Measurements from ENCODE around the gene SCUBE1.

SCUBE1 gene

DNA sequence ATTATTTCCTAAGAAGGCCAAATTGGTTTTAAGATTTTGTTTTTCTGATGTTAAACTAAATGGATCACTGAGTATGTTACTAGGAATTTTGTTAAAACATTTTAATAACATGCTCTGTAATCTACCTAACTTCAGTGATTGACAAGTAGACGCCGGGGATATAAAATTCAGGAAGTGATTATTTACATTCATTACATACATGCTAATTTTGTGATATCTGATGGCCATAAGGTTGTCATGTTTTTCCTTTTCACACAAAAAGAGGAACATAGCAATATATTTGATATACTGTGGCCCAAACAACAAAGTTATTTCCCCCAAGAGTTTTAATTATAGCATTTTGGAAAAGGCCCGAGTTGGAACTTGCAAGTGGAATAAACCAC, 12.1 kb downstream of the SCUBE1 start:
- TF ChIP-seq TCF4 (CRISPR knock-in tag; IDR thresholded peaks at IDR 0.05; ENCODE audit: borderline replicate concordance) (no peak), TOX (CRISPR knock-in tag; IDR thresholded peaks at IDR 0.05; ENCODE audit: borderline replicate concordance) (no peak), ZNF8 (CRISPR knock-in tag; IDR thresholded peaks at IDR 0.05) (no peak), ZC3H10 (CRISPR knock-in tag; IDR thresholded peaks at IDR 0.05) (no peak), SNAI2 (CRISPR knock-in tag; IDR thresholded peaks at IDR 0.05) (no peak), ZNF565 (CRISPR knock-in tag; conservative IDR thresholded peaks at IDR 0.05; ENCODE audit: low read depth) (no peak), CSDC2 (CRISPR knock-in tag; IDR thresholded peaks at IDR 0.05) (no peak), ZFP3 (CRISPR knock-in tag; IDR thresholded peaks at IDR 0.05) (no peak), RARB (CRISPR knock-in tag; IDR thresholded peaks at IDR 0.05) (no peak)
- TF ChIP-seq, protein P1, sequence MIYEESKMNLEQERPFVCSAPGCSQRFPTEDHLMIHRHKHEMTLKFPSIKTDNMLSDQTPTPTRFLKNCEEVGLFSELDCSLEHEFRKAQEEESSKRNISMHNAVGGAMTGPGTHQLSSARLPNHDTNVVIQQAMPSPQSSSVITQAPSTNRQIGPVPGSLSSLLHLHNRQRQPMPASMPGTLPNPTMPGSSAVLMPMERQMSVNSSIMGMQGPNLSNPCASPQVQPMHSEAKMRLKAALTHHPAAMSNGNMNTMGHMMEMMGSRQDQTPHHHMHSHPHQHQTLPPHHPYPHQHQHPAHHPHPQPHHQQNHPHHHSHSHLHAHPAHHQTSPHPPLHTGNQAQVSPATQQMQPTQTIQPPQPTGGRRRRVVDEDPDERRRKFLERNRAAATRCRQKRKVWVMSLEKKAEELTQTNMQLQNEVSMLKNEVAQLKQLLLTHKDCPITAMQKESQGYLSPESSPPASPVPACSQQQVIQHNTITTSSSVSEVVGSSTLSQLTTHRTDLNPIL (CRISPR knock-in tag; IDR thresholded peaks at IDR 0.05; ENCODE audit: low read depth) = no peak
- TF ChIP-seq, protein P2, sequence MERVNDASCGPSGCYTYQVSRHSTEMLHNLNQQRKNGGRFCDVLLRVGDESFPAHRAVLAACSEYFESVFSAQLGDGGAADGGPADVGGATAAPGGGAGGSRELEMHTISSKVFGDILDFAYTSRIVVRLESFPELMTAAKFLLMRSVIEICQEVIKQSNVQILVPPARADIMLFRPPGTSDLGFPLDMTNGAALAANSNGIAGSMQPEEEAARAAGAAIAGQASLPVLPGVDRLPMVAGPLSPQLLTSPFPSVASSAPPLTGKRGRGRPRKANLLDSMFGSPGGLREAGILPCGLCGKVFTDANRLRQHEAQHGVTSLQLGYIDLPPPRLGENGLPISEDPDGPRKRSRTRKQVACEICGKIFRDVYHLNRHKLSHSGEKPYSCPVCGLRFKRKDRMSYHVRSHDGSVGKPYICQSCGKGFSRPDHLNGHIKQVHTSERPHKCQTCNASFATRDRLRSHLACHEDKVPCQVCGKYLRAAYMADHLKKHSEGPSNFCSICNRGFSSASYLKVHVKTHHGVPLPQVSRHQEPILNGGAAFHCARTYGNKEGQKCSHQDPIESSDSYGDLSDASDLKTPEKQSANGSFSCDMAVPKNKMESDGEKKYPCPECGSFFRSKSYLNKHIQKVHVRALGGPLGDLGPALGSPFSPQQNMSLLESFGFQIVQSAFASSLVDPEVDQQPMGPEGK (CRISPR knock-in tag; IDR thresholded peaks at IDR 0.05; ENCODE audit: borderline replicate concordance) = no peak
- TF ChIP-seq, protein P3, sequence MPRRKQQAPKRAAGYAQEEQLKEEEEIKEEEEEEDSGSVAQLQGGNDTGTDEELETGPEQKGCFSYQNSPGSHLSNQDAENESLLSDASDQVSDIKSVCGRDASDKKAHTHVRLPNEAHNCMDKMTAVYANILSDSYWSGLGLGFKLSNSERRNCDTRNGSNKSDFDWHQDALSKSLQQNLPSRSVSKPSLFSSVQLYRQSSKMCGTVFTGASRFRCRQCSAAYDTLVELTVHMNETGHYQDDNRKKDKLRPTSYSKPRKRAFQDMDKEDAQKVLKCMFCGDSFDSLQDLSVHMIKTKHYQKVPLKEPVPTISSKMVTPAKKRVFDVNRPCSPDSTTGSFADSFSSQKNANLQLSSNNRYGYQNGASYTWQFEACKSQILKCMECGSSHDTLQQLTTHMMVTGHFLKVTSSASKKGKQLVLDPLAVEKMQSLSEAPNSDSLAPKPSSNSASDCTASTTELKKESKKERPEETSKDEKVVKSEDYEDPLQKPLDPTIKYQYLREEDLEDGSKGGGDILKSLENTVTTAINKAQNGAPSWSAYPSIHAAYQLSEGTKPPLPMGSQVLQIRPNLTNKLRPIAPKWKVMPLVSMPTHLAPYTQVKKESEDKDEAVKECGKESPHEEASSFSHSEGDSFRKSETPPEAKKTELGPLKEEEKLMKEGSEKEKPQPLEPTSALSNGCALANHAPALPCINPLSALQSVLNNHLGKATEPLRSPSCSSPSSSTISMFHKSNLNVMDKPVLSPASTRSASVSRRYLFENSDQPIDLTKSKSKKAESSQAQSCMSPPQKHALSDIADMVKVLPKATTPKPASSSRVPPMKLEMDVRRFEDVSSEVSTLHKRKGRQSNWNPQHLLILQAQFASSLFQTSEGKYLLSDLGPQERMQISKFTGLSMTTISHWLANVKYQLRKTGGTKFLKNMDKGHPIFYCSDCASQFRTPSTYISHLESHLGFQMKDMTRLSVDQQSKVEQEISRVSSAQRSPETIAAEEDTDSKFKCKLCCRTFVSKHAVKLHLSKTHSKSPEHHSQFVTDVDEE (CRISPR knock-in tag; IDR thresholded peaks at IDR 0.05) = no peak
- TF ChIP-seq, protein P4, sequence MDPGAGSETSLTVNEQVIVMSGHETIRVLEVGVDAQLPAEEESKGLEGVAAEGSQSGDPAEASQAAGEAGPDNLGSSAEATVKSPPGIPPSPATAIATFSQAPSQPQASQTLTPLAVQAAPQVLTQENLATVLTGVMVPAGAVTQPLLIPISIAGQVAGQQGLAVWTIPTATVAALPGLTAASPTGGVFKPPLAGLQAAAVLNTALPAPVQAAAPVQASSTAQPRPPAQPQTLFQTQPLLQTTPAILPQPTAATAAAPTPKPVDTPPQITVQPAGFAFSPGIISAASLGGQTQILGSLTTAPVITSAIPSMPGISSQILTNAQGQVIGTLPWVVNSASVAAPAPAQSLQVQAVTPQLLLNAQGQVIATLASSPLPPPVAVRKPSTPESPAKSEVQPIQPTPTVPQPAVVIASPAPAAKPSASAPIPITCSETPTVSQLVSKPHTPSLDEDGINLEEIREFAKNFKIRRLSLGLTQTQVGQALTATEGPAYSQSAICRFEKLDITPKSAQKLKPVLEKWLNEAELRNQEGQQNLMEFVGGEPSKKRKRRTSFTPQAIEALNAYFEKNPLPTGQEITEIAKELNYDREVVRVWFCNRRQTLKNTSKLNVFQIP (CRISPR knock-in tag; IDR thresholded peaks at IDR 0.05; ENCODE audit: borderline replicate concordance, low read depth) = no peak
- no peak for ATAC-seq

DNA sequence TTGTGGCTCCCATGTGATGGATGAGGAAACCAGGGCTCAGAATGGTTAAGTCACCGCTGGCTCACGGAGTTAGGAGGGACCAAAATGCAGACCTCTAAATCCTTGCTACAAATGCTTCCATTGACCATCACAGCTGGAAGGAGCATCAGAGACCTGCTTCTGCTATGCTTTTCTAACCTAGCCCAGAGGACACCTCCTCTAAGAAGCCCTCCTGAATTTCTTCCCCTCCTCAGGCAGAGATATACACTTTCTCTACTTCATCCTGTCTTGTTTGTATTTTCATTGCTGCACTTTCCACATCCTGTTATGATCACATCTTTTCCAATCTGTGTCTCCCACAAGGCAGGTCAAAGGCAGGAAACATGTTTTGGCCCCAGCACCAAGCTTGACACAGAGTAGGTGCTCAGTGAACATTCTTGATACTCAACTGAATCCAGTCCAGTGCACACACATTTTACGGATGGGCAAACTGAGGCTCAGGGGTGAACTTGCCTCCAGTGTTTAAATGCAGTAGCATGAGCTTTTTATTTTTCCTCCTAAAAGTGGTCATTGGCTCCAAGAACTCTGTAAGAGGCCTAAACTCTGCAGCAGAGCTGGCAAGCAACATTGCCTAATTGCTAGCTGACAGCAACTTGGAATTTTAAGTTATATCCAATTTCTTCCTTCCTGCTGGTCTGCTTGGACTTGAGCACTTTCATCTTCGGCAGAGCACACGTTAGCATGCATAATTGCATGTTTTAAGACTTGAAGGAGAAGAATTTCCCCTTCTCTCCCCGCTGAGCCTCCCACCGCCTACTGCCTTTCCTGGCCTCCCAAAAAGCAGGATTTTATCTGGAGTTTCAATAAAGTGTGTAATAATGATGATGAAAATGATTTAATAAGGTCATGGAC, 12.7 kb downstream of the SCUBE1 start:
- ATAC-seq = no peak
- no peak for TF ChIP-seq ZNF565 (CRISPR knock-in tag; conservative IDR thresholded peaks at IDR 0.05; ENCODE audit: low read depth)
- no peak for TF ChIP-seq ZC3H10 (CRISPR knock-in tag; IDR thresholded peaks at IDR 0.05)
- no peak for TF ChIP-seq ZNF8 (CRISPR knock-in tag; IDR thresholded peaks at IDR 0.05)
- TF ChIP-seq TCF4 (CRISPR knock-in tag; IDR thresholded peaks at IDR 0.05; ENCODE audit: borderline replicate concordance) = no peak
- no peak for TF ChIP-seq PPARA (CRISPR knock-in tag; IDR thresholded peaks at IDR 0.05; ENCODE audit: borderline replicate concordance)
- TF ChIP-seq, protein P3 (CRISPR knock-in tag; IDR thresholded peaks at IDR 0.05) = no peak
- TF ChIP-seq OSR1 (CRISPR knock-in tag; IDR thresholded peaks at IDR 0.05) = no peak
- TF ChIP-seq ARNTL (CRISPR knock-in tag; IDR thresholded peaks at IDR 0.05; ENCODE audit: borderline replicate concordance, low read depth) = no peak
- TF ChIP-seq ZFP30 (CRISPR knock-in tag; IDR thresholded peaks at IDR 0.05) = no peak
- TF ChIP-seq, protein P4 (CRISPR knock-in tag; IDR thresholded peaks at IDR 0.05; ENCODE audit: borderline replicate concordance, low read depth) = no peak
- TF ChIP-seq GLIS3 (CRISPR knock-in tag; IDR thresholded peaks at IDR 0.05) = no peak
- TF ChIP-seq RARB (CRISPR knock-in tag; IDR thresholded peaks at IDR 0.05) = no peak

Data from SK-N-SH treated with all-trans-retinoic acid at 6 μM for 48 hours (cell line).